H9 (cell line): ENCODE results near the gene ARHGEF12. TPM values are rescaled to one million over a fixed set of nuclear protein-coding genes. Genes with fewer than 3 reads are reported as not detected.

Experiments
- DNase-seq: peaks from one replicate; pipeline ENCODE4 v3.0.0-alpha.2; 2017
- H2AFZ ChIP-seq: one replicate; pipeline ENCODE4 v1.6.1; 2013; ENCODE audit warnings: mild to moderate bottlenecking, low read length, control low read depth, moderate library complexity
- H2AK5ac ChIP-seq: 2 replicates; pipeline ENCODE4 v1.6.1; 2013; ENCODE audit warnings: low read length, control low read depth, mixed read lengths; ENCODE audit not compliant: insufficient read length
- H2BK120ac ChIP-seq: one replicate; pipeline ENCODE4 v1.6.1; 2013; ENCODE audit warnings: low read depth, mild to moderate bottlenecking, low read length, control low read depth, inconsistent platforms; ENCODE audit not compliant: poor library complexity, severe bottlenecking
- H2BK12ac ChIP-seq: 2 replicates; pipeline ENCODE4 v1.6.1; 2013; ENCODE audit warnings: low read length, control low read depth, mixed read lengths, low read depth; ENCODE audit not compliant: insufficient read length
- H2BK15ac ChIP-seq: 2 replicates; pipeline ENCODE4 v1.6.1; 2013; ENCODE audit warnings: low read depth, low read length, control low read depth
- H2BK20ac ChIP-seq: one replicate; pipeline ENCODE4 v1.6.1; 2013; ENCODE audit warnings: low read depth, mild to moderate bottlenecking, low read length, control low read depth, inconsistent platforms; ENCODE audit not compliant: poor library complexity, severe bottlenecking
- H2BK5ac ChIP-seq: 2 replicates; pipeline ENCODE4 v1.6.1; 2013; ENCODE audit warnings: low read length, control low read depth, mixed read lengths; ENCODE audit not compliant: insufficient read length
- H3K14ac ChIP-seq: 2 replicates; pipeline ENCODE4 v1.6.1; 2013; ENCODE audit warnings: low read length, control low read depth; ENCODE audit not compliant: insufficient read depth
- H3K18ac ChIP-seq: 2 replicates; pipeline ENCODE4 v1.6.1; 2013; ENCODE audit warnings: low read depth, mild to moderate bottlenecking, mixed read lengths, low read length, control low read depth; ENCODE audit not compliant: insufficient read length
- H3K23ac ChIP-seq: 2 replicates; pipeline ENCODE4 v1.6.1; 2013; ENCODE audit warnings: low read length, control low read depth, mixed read lengths, low read depth; ENCODE audit not compliant: insufficient read length
- H3K23me2 ChIP-seq: 2 replicates; pipeline ENCODE4 v1.6.1; 2013; ENCODE audit warnings: low read depth, mild to moderate bottlenecking, mixed read lengths, low read length, control low read depth; ENCODE audit not compliant: insufficient read length, poor library complexity, severe bottlenecking
- H3K27ac ChIP-seq: 2 replicates; pipeline ENCODE4 v1.5.1; 2013; ENCODE audit warnings: low read length, control low read depth, mixed read lengths, low read depth; ENCODE audit not compliant: insufficient read length
- H3K27me3 ChIP-seq: 2 replicates; pipeline ENCODE4 v1.6.1; 2013; ENCODE audit warnings: low read length, control low read depth, inconsistent platforms; ENCODE audit not compliant: insufficient read depth
- H3K4ac ChIP-seq: 2 replicates; pipeline ENCODE4 v1.6.1; 2013; ENCODE audit warnings: low read depth, mild to moderate bottlenecking, control low read depth, inconsistent platforms, low read length, moderate library complexity
- H3K4me1 ChIP-seq: 2 replicates; pipeline ENCODE4 v1.6.1; 2013; ENCODE audit warnings: low read length, control low read depth, inconsistent platforms; ENCODE audit not compliant: insufficient read depth
- H3K4me2 ChIP-seq: 2 replicates; pipeline ENCODE4 v1.6.1; 2013; ENCODE audit warnings: low read length, control low read depth, mixed read lengths; ENCODE audit not compliant: insufficient read length, insufficient read depth
- H3K56ac ChIP-seq: 2 replicates; pipeline ENCODE4 v1.6.1; 2013; ENCODE audit warnings: low read depth, mild to moderate bottlenecking, mixed read lengths, low read length, control low read depth; ENCODE audit not compliant: insufficient read length
- H3K79me1 ChIP-seq: 2 replicates; pipeline ENCODE4 v1.6.1; 2013; ENCODE audit warnings: low read depth, mild to moderate bottlenecking, moderate library complexity, low read length, control low read depth, inconsistent platforms; ENCODE audit not compliant: insufficient read depth, poor library complexity, severe bottlenecking
- H3K79me2 ChIP-seq: 2 replicates; pipeline ENCODE4 v1.6.1; 2013; ENCODE audit warnings: low read length, control low read depth, inconsistent platforms; ENCODE audit not compliant: insufficient read depth
- H3K9ac ChIP-seq: 2 replicates; pipeline ENCODE4 v1.6.1; 2013; ENCODE audit warnings: low read length, control low read depth, mixed read lengths; ENCODE audit not compliant: insufficient read length; ENCODE audit errors: extremely low read depth
- H3K9me3 ChIP-seq: one replicate; pipeline ENCODE4 v1.6.1; 2013; ENCODE audit warnings: low read depth, low read length, inconsistent platforms; ENCODE audit not compliant: control insufficient read depth
- H3T11ph ChIP-seq: one replicate; pipeline ENCODE4 v1.6.1; 2013; ENCODE audit warnings: mild to moderate bottlenecking, low read length, control low read depth, inconsistent platforms
- H4K20me1 ChIP-seq: one replicate; pipeline ENCODE4 v1.6.1; 2013; ENCODE audit not compliant: control insufficient read depth, insufficient read length, insufficient read depth
- H4K5ac ChIP-seq: 2 replicates; pipeline ENCODE4 v1.6.1; 2013; ENCODE audit warnings: low read depth, mild to moderate bottlenecking, mixed read lengths, low read length, control low read depth; ENCODE audit not compliant: insufficient read length
- H4K8ac ChIP-seq: replicated peaks from 2 replicates; pipeline ENCODE4 v1.6.1; 2013; ENCODE audit warnings: low read length, control low read depth, mixed read lengths, low read depth; ENCODE audit not compliant: insufficient read length
- H4K91ac ChIP-seq: 2 replicates; pipeline ENCODE4 v1.6.1; 2013; ENCODE audit warnings: low read depth, mild to moderate bottlenecking, moderate library complexity, mixed read lengths, low read length, control low read depth; ENCODE audit not compliant: insufficient read length
- H3K27ac Mint-ChIP-seq, 3 experiments: 2 replicates in 2 of 3; 3 replicates in 1 of 3; pipeline ENCODE4 v1.8.0; 2020 to 2021; ENCODE audit warnings: mixed read lengths in 3 of 3, mild to moderate bottlenecking in 1 of 3, moderate library complexity in 1 of 3
- H3K27me3 Mint-ChIP-seq: 2 replicates; pipeline ENCODE4 v1.8.0; 2021; ENCODE audit warnings: low read depth, mild to moderate bottlenecking, moderate library complexity, mixed read lengths
- H3K36me3 Mint-ChIP-seq, 3 experiments: 2 replicates in 2 of 3; 3 replicates in 1 of 3; pipeline ENCODE4 v1.8.0; 2020 to 2021; ENCODE audit warnings: low read depth in 3 of 3, mixed read lengths in 3 of 3; ENCODE audit not compliant: insufficient read depth in 1 of 3
- H3K4me1 Mint-ChIP-seq, 2 experiments: 2 replicates each; pipeline ENCODE4 v1.8.0; 2020; ENCODE audit warnings: mixed read lengths in 2 of 2
- H3K4me3 Mint-ChIP-seq, 2 experiments: 2 replicates in 1 of 2; 3 replicates in 1 of 2; pipeline ENCODE4 v1.8.0; 2020 to 2021; ENCODE audit warnings: mild to moderate bottlenecking in 2 of 2, mixed read lengths in 2 of 2, moderate library complexity in 1 of 2
- H3K9me3 Mint-ChIP-seq, 2 experiments: 2 replicates in 1 of 2; 3 replicates in 1 of 2; pipeline ENCODE4 v1.8.0; 2020; ENCODE audit warnings: mild to moderate bottlenecking in 2 of 2, mixed read lengths in 2 of 2, moderate library complexity in 1 of 2
- CTCF ChIP-seq: fragments of 200-600 bp; sonication (generic); conservative IDR thresholded peaks from 3 replicates; pipeline ENCODE4 v1.8.0; 2021; ENCODE audit warnings: antibody characterized with exemption, mild to moderate bottlenecking
- WGBS: extraction: QIAGEN DNeasy Blood & Tissue Kit; methylation state at CpG from one replicate; pipeline ENCODE4 v1.1.7; 2013; ENCODE audit warnings: missing lambda C conversion rate, low lambda C conversion rate, mixed read lengths; ENCODE audit not compliant: insufficient read length; ENCODE audit errors: extremely low coverage; 5-methylcytosine and 5-hydroxymethylcytosine counted together
- total RNA-seq: library from RNA; stranded (reverse); gene quantifications from 2 replicates; pipeline ENCODE4 v1.2.1, GENCODE V29; 2021

Gene ARHGEF12
- total RNA-seq, 1 experiment from 2014 or later: 27.0 TPM

DNA sequence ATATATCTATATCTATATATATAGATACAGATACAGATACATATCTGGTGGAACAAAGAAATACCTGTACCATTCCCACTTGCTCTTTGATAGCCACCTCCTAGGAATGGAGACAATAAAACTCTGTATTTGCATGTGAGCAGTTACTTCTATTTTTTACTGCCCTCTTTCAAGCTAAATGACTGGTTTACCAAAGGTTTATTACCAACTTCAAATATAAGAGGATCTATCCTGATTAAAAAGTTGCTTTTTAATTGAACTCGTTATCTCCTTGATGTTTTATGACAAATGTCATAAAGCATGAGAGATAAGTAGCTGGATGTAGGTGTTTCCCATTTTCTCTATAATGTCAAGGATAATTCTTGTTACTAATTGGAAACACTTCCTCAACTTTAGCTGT lies 153.6 kb downstream of the ARHGEF12 start:
- Histone ChIP-seq H3K56ac (no peak overlapping the region), H3K27me3 (no peaks in the 10 kb centered on the region), H3K23me2 (no peaks in the 10 kb centered on the region), H3K4me1 (peaks cover 2% of the 10 kb centered on the region; the same call in 1 of the 2 replicates), H3K9ac (no peak overlapping the region), H3K79me1 (no peaks in the 10 kb centered on the region), H3K18ac (no peak overlapping the region), H3K4ac (no peak overlapping the region), H3K9me3 (no peaks in the 10 kb centered on the region), H4K91ac (no peak overlapping the region), H3K23ac (no peak overlapping the region), H2BK5ac (no peak overlapping the region), H3T11ph (no peak overlapping the region), H3K79me2 (no peaks in the 10 kb centered on the region), H4K20me1 (no peaks in the 10 kb centered on the region), H3K4me2 (no peak overlapping the region), H2BK15ac (no peak overlapping the region), H3K27ac (no peak overlapping the region), H2AK5ac (no peak overlapping the region), H2BK12ac (no peak overlapping the region), H4K8ac (no peak overlapping the region), H2BK120ac (no peak overlapping the region), H3K14ac (no peak overlapping the region), H2AFZ (no peak overlapping the region), H4K5ac (no peak overlapping the region), H2BK20ac (no peak overlapping the region)
- no CpG with 5 or more reads among the region's 1 CpG for WGBS
- no peak overlapping the region for H3K4me3 Mint-ChIP-seq
- peaks cover 2 to 8% (median 7%) of the 10 kb centered on the region in 3 experiments; a peak in 4 of 7 replicates for H3K36me3 Mint-ChIP-seq
- no peak for DNase-seq
- H3K9me3 Mint-ChIP-seq: no peaks in the 10 kb centered on the region
- H3K27me3 Mint-ChIP-seq: no peaks in the 10 kb centered on the region
- H3K27ac Mint-ChIP-seq: no peak overlapping the region
- H3K4me1 Mint-ChIP-seq: peaks cover 3 to 5% of the 10 kb centered on the region in 2 experiments; a peak in 3 of 4 replicates
- no peak for TF ChIP-seq CTCF
